Activated CD8-positive, alpha-beta memory T cell treated with anti-CD3 and anti-CD28 coated beads for 24 hours (primary cell): ENCODE data around the gene PRKCE.
A peak's percentile ranks its signal among the peaks of the same experiment; 100 is the strongest.

ENCODE experiments used
- DNase-seq: peaks from one replicate; pipeline ENCODE4 v3.0.0-alpha.2; 2020

The PRKCE gene

DNA sequence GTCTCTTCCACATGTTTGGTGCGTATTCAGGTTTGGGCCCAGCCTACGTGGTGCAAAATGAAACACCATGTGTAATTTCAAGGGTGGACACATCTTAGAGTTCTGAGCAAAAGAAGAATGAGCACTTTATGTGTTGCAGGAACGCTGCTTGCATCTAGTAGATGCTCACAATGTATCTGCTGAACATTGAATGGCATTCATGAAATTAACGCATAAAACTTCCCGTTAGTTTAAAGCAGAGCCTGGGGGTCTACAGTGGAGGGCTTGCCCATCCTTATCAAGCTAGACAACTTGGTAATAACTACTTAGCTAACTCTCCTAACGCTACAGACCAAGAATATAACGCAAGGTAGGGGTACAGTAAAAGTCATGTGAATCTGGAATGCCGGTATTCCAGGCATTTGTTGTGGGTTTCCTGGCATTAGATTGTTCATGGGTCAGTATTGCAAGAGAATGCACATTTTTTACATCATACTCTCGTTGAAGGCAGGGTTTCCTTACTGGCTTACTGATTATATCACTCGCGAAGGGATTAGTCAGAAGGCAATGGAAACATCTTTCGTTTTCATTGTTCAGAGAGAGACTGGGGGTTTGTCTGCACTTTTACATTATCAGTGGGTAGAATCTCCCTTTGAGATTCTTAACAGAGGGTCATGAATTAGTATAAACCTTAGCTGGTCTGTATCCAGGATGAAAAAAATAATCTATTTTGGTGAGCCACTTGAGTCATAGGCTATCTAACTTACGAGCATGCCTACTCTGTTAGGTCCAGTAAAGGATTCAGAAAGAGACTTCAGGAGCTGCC, 416.2 kb downstream of the PRKCE start:
- peak; percentile 32 for DNase-seq

DNA sequence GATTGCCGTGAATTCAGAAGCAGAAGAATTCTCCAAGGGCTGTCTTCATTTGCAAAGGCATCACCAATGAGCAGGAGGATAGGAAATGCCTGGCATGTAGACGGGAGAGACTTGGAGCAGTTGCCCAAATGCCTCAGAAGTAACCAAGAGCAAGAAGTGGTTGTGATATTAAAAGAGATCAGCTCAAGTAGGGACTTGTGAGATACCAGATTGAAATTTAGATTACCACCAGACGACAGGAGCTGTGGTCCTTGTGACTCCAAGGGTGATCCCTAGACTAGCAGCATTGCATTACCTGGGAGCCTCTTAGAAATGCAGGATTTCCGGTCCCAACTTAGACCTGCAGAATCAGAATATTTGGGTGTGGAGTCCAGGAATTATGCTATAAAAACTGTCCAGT, 417.2 kb downstream of the PRKCE start:
- DNase-seq, result no peak

DNA sequence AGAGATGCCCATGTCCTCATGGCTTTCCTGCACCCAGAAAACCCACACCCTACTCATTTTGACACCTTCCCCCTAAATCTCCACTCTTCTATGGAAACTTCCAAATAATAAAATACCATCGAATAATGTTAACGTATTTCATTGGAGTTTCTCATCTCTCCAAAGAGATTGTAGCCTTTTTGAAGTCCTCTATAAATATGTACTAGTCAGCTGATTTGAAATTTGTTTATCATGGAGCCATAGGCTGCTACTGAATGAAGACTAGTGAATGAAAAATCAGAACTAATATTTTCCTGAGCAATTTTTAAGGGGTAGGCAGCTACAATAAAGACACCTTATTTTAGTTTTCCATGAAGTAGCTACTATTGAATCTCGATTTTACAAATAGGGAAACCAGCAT, 419.6 kb downstream of the PRKCE start:
- DNase-seq, result no peak

DNA sequence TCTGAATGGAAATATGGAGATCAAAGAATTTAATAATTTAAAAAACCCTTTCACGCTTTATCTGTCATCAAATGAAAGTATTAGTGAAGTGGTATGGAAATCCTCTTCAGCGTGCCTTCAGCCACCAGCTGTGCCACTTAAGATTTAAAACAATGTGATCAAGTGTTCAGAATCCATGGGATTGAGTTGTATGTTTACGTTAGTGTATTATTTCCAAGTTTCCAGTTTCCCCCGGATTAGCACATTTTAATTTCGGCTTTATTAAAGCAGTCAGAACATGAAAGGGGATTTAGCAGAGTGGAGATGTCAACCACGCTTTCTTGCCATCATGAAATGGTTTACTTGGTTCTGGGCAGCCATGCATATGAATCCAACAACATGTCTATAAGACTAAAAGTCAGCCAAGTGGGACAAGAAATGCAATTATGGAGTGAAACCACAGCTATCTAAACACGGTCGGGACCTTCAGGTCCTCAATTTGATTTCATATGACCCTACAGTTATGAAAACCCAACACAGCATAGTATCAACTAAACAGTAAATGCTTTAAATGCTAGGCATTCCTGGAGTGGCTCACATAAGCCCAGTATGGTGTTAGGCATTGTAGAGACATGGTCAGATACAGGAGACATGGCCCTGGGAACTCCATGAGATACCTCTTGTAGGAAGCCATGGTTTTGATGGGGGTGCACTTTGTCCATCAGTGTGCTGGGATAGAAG, 420.8 kb downstream of the PRKCE start:
- DNase-seq, result no peak

DNA sequence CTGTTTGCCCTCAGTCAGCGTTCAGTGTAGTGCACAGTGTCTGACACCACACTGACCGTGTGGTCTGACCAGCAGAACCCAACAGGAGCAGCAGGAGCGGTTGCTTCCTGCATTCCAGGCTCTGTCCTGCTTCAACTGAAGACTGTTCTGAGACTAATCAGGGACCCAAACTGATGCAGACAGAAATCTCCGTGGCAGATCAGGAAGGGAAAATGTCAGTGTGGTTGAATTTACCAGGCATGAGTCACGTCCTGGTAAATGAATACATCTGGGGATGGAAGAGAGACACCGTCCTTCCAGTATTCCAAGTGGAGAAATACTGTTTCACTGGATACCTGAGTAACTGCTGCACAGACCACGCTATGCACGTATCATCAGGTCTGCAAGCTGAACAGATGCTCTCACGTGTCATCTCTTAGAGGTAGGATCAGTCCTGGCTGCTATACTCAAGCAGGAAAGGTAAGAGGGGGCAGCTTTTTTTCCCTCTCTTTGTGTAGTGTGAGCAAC, 422.1 kb downstream of the PRKCE start:
- DNase-seq, result no peak

DNA sequence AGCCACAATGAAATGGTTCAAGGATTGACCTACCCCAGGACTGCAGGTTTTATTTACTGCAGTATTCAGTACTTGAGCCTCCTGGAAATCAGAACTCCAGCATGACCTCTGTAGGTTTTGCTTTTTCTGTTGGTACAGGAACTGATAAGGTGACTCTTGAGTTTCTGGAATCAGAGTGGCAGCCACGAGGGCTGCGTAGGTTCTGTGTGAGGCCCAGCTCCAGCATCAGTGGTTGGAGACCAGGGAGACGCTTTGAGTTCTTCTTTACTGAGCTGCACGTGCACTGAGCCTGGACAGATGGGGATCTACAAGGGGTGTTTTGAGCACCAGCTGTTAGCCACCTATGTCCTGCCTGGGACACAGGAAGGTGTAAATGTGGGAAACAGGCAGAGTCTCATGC, 423.0 kb downstream of the PRKCE start:
- DNase-seq, result no peak

DNA sequence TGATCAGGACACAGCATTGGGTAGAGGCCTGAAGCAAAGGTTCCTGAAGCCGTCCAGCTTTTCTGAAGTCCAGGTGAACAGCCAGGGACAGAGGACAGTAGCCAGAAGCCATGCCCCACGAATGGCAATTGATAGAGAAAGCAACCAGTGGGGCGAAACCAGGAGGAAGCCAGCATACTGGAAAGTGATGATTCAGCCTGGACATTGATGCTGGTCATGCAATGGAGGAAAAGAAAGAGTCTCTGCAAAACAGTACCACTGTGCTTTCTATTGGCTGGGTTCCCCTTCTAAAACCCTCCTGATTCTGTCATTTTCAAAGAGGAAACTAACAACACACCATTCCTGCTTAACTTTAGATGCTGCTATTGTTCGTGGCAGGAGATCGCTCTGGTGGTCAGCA, 424.4 kb downstream of the PRKCE start:
- no peak for DNase-seq

DNA sequence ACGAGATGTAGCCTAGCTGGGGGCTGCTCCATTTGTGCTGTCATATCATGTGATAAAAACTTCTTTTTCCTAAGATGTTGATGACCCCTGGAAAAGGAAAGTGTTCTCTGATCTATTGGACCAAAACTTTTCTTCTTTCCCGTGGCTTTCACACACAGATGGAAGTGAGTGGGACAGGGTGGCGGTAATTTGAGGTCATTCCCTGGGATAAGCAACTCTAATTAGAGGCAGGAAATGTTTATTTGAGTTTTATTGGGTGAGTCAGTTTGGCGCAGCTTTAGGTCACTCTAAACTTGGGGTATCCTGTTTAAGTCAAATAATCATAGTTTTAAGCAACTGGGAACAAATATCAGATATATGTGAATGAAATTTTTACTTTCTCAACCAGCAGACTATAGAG, 424.8 kb downstream of the PRKCE start:
- no peak for DNase-seq

DNA sequence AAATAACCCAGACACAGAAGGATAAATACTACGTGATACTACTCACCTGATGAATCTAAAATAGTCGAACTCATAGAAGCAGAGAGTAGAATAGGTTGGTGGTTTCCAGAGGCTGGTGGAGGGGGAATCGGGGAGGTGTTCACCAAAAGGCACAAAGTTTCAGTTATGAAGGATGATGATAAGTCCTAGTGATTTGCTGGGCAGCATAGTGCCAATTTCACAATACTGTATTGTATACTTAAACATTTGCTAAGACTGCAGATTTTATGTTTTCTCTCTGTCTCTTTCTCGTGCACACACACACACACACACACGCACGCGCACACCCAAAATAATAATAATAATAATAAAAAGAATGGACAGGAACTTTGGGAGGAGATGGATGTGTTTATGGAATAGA, 425.4 kb downstream of the PRKCE start:
- DNase-seq, result no peak

DNA sequence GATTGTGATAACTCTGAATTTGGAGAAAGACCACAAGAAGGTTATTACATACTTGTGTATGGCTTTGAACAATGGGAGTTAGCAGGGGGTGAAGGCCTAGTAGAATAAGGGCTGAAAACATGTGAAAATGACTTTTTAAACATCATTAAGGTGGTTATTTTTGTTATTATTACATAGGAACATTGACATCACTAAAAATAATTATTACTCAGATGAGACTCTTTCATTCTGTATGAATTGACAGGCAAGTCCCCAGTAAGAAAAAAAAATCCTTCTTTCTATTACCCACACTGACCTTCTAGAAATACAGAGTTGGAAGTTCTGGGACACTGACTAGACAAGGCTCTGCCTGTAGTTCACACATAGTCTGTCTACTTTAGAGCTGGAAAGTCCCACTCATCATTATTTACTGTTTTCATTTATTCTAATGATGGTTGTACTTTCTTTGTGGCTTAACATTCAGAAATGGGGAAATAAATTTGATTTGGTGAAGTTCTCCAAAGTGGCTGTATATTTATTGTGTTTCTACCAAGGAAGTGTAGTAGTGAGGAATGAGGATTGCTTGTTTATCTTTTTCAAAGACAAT, 426.1 kb downstream of the PRKCE start:
- no peak for DNase-seq

DNA sequence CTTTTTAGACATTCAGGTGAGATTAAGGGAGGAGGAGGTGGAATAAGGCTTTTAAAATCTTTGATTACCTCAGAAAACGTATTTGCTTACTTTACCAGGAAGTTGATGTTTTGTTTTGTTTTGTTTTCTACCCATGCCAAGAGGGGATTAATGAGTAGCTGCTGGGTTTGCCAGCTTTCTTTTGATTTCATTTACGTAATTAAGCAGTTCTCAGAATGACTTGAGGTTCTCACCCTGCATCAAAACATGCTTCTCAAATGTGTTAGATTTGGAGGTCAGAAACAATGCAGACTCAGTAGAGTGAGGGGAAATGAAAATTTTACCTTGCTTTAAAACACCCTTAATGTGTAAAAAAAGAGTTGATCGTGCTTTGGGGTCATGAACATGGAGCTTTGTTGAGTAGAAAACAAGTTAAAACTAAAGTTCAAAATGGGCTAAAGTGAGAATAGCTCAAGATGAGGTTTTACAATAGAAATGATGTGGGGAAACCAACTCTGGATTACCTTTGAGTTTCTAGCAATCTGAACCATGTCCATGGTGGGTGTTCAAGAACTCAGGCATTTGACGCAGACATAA, 428.6 kb downstream of the PRKCE start:
- DNase-seq, result no peak

DNA sequence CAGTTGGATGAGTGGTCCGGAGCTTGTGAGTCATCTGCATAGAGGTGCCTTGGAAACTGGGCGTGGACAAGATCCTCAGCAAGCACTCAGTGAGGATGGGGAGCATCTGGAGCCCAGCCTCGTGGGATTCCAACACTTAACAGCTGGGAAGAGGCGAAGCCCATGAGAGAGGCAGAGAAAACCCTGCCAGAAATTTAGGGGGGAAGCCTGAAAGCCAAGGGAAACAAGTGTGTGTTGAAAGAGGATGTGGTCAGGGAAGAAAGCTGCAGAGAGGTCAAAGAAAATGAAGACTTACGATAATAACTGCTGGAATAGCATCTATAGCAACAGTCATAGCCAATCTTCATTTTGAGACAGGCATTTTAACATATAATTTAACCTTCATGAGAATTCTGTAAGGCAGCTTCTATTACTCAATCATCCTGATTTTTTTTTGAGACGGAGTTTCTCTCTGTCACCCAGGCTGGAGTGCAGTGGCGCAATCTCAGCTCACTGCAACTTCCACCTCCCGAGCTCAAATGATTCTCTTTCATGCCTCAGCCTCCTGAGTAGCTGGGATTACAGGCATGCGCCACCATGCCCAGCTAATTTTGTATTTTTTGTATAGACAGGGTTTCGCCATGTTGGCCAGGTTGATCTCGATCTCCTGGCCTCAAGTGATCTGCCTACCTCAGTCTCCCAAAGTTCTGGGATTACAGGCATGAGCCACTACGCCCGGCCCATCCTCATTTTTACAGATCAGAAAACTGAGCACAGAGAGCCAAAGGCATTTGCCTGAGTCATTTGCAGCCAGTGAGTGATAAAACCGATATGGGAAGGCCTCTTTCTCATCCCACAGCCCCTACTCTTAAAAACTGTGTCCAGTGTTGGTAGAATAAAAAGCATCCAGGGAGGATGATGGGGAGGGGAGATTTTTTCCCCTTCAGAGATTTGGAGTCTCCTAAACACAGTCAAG, 431.3 kb downstream of the PRKCE start:
- DNase-seq, result no peak

DNA sequence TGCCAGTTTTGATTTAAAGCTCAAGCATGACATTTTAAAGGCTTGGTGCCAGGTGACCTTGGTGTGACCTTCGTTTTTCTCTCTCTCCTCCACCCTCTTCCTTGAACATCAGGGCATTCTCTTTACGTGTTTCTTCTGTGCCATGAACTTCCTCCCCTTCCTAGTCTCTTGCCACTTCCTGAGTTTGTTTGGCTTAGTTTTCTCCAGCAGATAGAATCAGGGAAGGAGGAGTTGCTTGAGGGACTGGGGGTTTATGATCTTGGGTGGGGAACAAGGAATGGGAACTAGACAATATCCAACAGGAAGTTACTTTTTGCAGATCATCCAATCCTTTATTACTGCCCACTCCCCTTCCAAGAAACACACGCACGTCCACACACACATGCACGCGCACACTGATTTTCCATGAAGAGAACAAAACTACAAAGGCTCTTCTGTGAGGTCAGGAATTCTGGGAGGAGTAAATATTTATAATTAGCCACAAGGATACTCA, 435.1 kb downstream of the PRKCE start:
- no peak for DNase-seq

DNA sequence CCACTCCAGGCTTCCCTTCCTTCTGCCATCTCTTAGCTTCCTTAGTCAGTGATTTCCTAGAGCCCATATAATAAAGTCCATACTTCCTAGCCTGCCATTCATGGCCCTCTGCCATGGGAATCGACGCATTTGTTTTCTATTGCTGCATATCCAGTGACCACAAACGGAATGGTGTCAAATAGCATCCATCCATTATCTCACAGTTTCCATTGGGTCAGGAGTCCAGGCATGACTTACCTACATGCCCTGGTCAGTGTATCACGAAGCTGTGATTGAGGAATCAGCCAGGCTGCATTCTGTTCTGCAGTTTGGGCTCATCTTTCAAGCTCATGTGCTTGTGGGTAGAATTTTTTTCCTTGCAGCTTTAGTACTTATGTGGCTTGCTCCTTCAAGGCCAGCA, 436.0 kb downstream of the PRKCE start:
- DNase-seq, result no peak

DNA sequence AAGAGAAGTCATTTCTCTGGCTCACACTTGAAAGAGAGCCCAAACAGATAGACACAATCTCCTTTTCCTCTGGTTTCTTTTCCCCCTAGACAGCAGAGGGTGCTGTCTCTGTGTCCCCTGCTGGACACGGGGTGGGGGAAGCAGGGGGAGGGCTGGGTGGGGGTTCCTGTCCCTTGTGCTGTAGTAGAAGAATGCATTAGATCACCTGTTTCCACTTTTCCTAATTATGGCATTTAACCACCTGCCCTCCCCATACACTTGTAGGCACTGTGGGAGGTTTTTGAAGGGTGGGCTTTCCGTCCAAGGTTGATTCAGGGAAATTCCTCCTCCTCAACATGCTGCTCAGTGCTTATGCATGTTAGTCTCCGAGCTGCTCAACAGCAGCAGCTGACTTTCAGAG, 439.5 kb downstream of the PRKCE start:
- no peak for DNase-seq

DNA sequence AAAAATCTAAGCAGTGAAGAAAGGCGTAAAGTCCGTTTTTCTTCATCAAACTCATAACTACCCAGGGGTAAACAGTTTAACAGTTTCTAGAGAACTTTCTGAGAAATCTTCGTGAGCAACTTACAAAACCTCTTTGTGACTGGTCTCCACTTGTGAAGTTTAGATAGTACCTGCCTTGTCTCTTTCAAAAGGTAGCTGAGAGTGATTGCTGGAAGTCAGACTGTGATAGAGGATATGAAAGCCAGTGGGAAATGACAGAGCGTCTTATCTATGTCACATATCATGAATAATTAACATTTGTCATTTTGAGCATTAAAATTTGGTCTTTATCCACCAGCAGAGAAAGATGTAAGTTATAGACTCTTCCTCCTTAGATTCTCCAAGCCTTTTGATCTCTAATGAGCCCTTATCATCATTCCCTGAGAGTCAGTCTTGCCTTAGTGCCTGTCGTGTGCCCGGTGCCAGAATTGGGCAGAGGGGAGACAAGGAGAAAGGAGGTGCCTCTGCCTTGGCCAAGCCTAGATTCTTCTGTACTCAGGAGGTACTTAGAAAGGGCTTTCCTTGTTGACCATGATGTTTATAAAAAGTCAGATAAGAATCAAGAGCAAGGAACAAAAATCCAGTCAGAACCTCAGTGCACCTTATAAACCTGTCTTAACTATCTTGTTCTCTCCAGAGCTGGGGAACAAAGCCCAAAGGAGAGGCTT, 440.6 kb downstream of the PRKCE start:
- DNase-seq, result no peak

DNA sequence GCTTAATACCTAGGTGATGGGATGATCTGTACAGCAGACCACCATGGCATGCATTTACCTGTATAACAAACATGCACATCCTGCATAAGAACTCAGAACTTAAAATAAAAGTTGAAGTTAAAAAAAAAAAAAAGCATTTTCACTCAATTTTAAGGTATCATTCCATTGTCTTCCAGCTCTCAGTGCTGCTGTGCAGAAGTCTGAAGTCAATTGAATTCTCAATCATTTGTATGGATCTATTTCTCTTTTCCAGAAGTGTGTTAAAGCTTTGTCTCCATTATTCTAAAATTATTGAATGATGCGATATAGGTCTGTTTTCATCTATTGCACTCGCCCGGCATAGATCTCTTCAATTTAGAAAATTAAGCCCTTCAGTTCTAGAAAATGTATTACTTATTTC, 443.2 kb downstream of the PRKCE start:
- no peak for DNase-seq

DNA sequence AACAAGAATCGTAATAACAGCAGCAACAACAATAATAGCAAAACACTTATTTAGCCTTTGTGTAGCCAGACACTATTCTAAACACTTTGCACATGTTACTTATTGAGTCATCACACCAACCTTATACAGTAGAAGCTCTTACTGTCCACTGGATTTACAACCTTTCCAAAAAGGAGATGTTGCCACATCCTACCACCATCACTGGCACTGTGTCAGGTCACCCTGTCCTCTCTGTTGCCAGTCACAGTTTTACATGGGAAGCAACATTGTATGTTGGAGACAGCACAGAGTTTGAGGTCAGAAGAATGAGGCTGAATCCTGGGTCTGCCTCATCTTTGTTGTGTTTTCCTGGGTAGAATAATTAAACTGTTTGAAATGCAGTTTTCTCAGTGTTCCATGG, 444.4 kb downstream of the PRKCE start:
- no peak for DNase-seq

DNA sequence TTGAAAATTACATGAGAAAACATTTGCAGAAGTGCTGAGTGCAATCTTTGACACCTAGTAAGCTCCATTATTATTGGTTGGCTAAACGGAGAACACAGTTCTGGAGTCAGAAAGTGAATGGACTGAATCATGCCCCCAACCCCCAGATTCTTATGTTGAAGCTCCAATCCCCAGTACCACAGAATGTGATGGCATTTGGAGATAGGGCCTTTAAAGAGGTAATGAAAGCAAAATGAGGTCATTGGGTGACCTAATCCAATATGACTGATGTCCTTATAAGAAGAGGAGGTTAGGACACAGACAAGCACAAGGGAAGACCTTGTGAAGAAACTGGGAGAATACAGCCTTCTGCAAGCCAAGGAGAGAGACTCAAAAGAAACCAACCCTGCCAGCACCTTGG, 444.8 kb downstream of the PRKCE start:
- no peak for DNase-seq

DNA sequence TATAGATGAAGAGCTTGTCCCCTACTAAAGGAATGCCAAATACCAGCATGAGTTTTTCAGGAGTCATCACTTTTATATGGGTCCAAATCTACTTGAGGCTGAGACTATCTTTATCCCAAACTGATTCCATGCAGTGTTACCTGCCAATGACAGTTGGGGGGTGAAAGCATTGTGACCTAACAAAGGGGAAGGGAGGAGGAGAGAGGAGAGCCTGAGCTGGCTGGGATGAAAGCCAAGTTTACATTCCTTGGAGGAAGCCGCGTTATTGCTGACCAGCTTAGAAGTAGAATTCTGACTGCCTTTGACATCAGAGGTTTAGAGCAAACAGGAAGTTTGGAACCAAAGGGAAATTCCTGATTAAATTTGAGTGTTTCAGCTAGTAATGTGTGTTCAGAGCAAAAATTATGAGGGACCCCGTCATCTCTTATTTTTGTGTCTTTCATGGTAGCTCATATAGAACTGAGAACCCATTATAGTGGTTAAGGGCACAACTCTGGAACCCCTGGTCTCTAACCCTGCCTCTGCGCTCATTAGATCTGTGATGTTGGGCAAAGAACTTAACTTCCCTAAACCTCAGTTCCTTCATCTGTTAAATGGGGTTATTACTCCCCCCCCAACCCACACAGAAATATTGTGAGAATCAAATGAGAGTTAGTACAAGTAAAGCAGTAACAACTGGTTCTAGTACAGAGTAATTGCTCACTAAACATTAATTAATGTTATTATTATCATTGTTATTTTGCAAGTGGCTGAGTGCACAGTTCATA, 446.4 kb downstream of the PRKCE start:
- no peak for DNase-seq

DNA sequence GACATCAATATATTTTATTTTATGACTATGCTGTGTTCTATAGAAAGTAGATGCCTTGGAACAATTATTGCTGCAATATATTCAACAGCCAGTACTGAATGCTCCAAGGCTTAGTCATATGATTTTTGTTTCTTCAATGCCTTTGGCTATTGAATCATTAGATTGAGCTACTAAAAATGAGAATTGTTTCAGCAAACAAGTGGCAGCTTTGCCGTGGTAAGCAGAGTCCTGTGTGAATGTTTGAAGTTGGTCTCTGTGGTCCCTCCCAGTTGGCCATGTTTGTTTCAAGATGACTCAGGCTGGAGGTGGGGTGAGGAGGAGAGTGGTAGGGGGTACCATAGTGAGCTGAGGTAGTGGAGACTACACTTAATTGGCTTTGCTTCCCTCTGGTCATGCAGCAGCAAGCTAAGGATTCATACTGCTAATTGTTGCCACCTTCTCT, 447.2 kb downstream of the PRKCE start:
- DNase-seq, result no peak
